OCI-LY3 (cell line): ENCODE results near the gene HOXB1.

ENCODE experiments used
- H2AFZ ChIP-seq: fragments of 200-600, 300-600 bp; shearing (Covaris generic); 2 replicates; pipeline ENCODE4 v1.6.0; 2014; ENCODE audit warnings: antibody characterized with exemption, low read depth, low read length
- H3K27ac ChIP-seq: fragments of 200-600, 300-600 bp; sonication (generic); 2 replicates; pipeline ENCODE4 v1.5.1; 2014; ENCODE audit warnings: mild to moderate bottlenecking, low read length, moderate library complexity, mixed read lengths
- H3K27me3 ChIP-seq: fragments of 200-600, 300-600 bp; sonication (generic); 2 replicates; pipeline ENCODE4 v1.6.1; 2014; ENCODE audit warnings: low read depth, low read length, mixed read lengths
- H3K36me3 ChIP-seq: fragments of 200-600, 300-600 bp; sonication (generic); replicated peaks from 2 replicates; pipeline ENCODE3; 2014; ENCODE audit warnings: low read depth, low read length, mixed read lengths
- H3K4me1 ChIP-seq: fragments of 300-600, 200-600 bp; sonication (generic); 2 replicates; pipeline ENCODE4 v1.6.1; 2014; ENCODE audit warnings: low read length, mixed read lengths
- H3K4me2 ChIP-seq: fragments of 200-600, 300-600 bp; sonication (generic); 2 replicates; pipeline ENCODE4 v1.6.1; 2014; ENCODE audit warnings: low read length, mixed read lengths
- H3K4me3 ChIP-seq: fragments of 300-600, 200-600 bp; sonication (generic); 2 replicates; pipeline ENCODE4 v1.5.1; 2014; ENCODE audit warnings: antibody characterized with exemption, mild to moderate bottlenecking, low read length, moderate library complexity
- H3K79me2 ChIP-seq: fragments of 300-600, 200-600 bp; shearing (Covaris generic); 2 replicates; pipeline ENCODE4 v1.6.1; 2014; ENCODE audit warnings: mild to moderate bottlenecking, low read length, mixed read lengths
- H3K9ac ChIP-seq: fragments of 300-600, 200-600 bp; shearing (Covaris generic); 2 replicates; pipeline ENCODE4 v1.6.0; 2014; ENCODE audit warnings: mild to moderate bottlenecking, low read length, moderate library complexity
- H3K9me3 ChIP-seq: fragments of 200-600, 300-600 bp; shearing (Covaris generic); 2 replicates; pipeline ENCODE4 v1.6.1; 2014; ENCODE audit warnings: low read length, mixed read lengths; ENCODE audit not compliant: insufficient read depth
- H4K20me1 ChIP-seq: fragments of 200-600, 300-600 bp; sonication (generic); 2 replicates; pipeline ENCODE4 v1.6.1; 2016; ENCODE audit warnings: low read length, mixed read lengths; ENCODE audit not compliant: insufficient read depth
- EZH2phosphoT487 ChIP-seq: fragments of 200-600 bp; shearing (Covaris generic); IDR thresholded peaks from 2 replicates; pipeline ENCODE4 v1.6.1; 2018; ENCODE audit warnings: antibody characterized with exemption, mixed run types, low read depth
- TF ChIP-seq, protein P1 (sequence below): fragments of 200-600, 300-600 bp; sonication (generic); IDR thresholded peaks from 2 replicates; pipeline ENCODE4 v1.5.1; 2014; ENCODE audit warnings: antibody characterized with exemption, low read length, low read depth

Gene HOXB1

DNA sequence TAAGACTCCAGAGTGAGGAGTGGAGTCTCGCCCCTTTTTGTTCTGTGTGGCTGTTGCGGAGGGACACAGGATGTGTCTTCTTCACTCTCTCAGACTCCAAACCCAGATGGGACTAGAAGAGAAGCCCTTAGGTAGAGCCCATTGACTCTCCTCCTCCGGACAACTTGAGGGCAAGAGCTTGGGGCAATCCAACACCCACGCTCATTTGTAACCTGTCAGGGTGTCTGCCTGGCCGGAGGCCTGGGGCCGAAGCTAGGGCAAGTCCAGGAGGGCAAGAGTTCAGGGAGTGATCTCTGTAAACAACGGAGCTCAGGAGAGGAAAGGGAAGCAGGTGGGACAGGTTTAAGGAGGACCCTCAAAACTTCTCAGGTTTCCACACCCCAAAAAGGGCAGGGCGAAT is 1.4 kb upstream of the HOXB1 start:
- TF ChIP-seq, protein P1, sequence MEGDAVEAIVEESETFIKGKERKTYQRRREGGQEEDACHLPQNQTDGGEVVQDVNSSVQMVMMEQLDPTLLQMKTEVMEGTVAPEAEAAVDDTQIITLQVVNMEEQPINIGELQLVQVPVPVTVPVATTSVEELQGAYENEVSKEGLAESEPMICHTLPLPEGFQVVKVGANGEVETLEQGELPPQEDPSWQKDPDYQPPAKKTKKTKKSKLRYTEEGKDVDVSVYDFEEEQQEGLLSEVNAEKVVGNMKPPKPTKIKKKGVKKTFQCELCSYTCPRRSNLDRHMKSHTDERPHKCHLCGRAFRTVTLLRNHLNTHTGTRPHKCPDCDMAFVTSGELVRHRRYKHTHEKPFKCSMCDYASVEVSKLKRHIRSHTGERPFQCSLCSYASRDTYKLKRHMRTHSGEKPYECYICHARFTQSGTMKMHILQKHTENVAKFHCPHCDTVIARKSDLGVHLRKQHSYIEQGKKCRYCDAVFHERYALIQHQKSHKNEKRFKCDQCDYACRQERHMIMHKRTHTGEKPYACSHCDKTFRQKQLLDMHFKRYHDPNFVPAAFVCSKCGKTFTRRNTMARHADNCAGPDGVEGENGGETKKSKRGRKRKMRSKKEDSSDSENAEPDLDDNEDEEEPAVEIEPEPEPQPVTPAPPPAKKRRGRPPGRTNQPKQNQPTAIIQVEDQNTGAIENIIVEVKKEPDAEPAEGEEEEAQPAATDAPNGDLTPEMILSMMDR: no peak
- no peaks in the 10 kb centered on the region for H3K79me2 ChIP-seq

DNA sequence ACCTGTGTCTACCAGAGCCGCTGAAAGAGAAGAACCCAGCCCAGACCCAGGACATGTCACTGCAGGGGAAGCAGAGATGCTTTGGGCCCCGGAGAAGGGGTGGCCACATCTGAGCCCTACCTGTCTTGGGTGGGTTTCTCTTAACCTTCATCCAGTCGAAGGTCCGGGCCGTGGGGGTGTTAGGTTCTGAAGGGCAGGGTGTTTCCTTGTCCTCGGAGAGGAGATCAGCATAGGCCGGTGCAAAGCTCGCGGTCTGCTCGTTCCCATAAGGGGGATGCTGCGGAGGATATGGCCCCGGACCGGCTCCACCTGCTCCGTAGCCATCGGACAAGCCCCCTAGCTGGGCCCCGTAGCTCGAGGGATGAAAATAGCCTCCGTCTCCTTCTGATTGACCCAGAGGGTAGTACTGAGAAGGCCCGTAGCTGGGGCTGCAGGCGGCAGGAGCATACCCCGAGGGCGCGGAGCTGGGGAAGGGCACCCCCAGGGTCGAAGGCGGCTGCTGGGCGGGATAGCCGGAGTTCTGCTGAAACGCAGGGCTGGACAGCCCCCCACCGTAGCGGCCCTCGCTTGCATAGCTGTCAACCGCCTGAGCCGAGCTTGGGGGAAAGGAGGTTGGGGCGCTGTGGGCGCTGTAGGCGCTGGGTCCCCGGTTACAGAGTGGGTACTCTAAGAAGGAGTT is 464 bp downstream of the HOXB1 start:
- H4K20me1 ChIP-seq: no peaks in the 10 kb centered on the region
- no peaks in the 10 kb centered on the region for H3K79me2 ChIP-seq
- H3K4me2 ChIP-seq: no peak overlapping the region
- H3K4me1 ChIP-seq: peaks cover 16% of the 10 kb centered on the region
- no peaks in the 10 kb centered on the region for H3K9me3 ChIP-seq
- H3K4me3 ChIP-seq: no peak overlapping the region
- no peak overlapping the region for H2AFZ ChIP-seq
- no peaks in the 10 kb centered on the region for H3K27me3 ChIP-seq
- H3K9ac ChIP-seq: no peak overlapping the region
- no peaks in the 10 kb centered on the region for H3K36me3 ChIP-seq
- no peak overlapping the region for H3K27ac ChIP-seq
- no peak for TF ChIP-seq EZH2phosphoT487
- TF ChIP-seq, protein P1: no peak

More for the DNA sequence above, 1.4 kb upstream of the HOXB1 start:
- Histone ChIP-seq H3K27ac (no peak overlapping the region), H3K4me1 (peaks cover 16% of the 10 kb centered on the region), H3K4me2 (no peak overlapping the region), H3K36me3 (no peaks in the 10 kb centered on the region), H3K9me3 (no peaks in the 10 kb centered on the region), H2AFZ (no peak overlapping the region), H3K27me3 (no peaks in the 10 kb centered on the region), H3K9ac (no peak overlapping the region), H4K20me1 (no peaks in the 10 kb centered on the region), H3K4me3 (no peak overlapping the region)

DNA sequence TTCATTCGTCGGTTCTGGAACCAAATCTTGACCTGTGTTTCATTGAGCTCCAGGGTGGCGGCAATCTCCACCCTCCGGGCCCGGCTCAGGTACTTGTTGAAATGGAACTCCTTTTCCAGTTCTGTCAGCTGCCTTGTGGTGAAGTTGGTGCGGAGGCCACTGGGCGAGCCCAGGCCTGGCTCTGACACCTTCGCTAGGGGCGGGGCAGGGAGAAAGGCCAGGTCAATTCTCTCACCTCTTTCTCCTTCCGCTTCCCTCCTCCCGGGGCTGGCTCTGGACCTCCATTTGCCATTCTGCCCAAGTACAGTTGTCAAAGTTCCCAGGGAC is 1.2 kb downstream of the HOXB1 start:
- H4K20me1 ChIP-seq: no peaks in the 10 kb centered on the region
- H2AFZ ChIP-seq: no peak overlapping the region
- no peaks in the 10 kb centered on the region for H3K79me2 ChIP-seq
- H3K4me3 ChIP-seq: no peak overlapping the region
- no peak for TF ChIP-seq EZH2phosphoT487
- no peak overlapping the region for H3K4me2 ChIP-seq
- peaks cover 16% of the 10 kb centered on the region for H3K4me1 ChIP-seq
- H3K27ac ChIP-seq: no peak overlapping the region
- H3K36me3 ChIP-seq: no peaks in the 10 kb centered on the region
- H3K9ac ChIP-seq: no peak overlapping the region
- no peaks in the 10 kb centered on the region for H3K27me3 ChIP-seq
- no peaks in the 10 kb centered on the region for H3K9me3 ChIP-seq

DNA sequence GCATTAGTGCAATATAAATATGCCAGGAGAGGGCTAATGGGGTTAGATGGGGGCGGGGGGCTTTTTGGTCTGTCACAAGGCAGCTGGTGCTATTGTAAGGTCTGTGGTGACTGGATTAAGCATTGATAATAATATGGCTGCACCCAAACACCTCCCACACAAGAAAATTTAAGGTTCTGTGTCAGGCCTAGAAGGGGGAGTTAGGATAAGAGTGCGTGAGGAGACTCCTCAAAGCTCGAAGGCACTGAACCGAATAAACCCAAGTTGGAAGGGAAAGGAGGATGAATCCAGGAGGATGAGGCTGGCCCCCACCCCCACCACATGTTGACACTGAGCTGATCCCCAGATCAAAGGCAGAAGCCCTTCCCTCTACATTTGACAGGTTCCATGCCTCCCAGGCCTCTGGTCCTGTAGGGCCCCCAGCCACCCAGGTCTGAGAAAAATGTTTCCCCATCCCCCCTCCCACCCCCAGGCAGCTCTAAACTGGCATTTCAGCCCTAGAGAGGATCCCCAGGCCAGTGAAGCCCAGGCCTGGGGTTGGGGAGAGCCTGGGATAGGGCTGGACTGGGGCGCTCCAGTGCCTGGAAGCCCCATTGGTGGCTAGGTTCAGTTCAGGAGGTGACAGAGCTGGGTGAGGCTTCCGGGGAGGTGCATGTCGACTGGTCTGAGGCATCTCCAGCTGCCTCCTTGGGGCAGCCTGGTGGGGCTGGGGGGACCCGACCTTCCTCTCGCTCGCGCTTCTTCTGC is 1.7 kb downstream of the HOXB1 start:
- Histone ChIP-seq H3K27ac (no peak overlapping the region), H3K79me2 (no peaks in the 10 kb centered on the region), H3K9ac (no peak overlapping the region), H4K20me1 (no peaks in the 10 kb centered on the region), H3K36me3 (no peaks in the 10 kb centered on the region), H3K4me2 (no peak overlapping the region), H3K4me3 (no peak overlapping the region), H3K9me3 (no peaks in the 10 kb centered on the region), H2AFZ (no peak overlapping the region), H3K4me1 (peaks cover 16% of the 10 kb centered on the region), H3K27me3 (no peaks in the 10 kb centered on the region)
- TF ChIP-seq, protein P1: no peak
- no peak for TF ChIP-seq EZH2phosphoT487
